Mucosa of descending colon (tissue), 3 donors: ENCODE data around the gene AFF4. TPM values are rescaled to one million over a fixed set of nuclear protein-coding genes. Genes with fewer than 3 reads are reported as not detected.

Experiments
- ATAC-seq: fragments of 200-7000 bp; cut with Tn5 transposase; one replicate; pipeline ENCODE4 v1.9.1; 2020; ENCODE audit warnings: mild to moderate bottlenecking, moderate library complexity
- DNase-seq, 3 donors: peaks; one replicate each; pipeline ENCODE4 v3.0.0-alpha.2; 2020
- H3K36me3 ChIP-seq: fragments of 200-600 bp; one replicate; pipeline ENCODE4 v1.8.0; 2021; ENCODE audit warnings: low read depth, mild to moderate bottlenecking
- H3K4me1 ChIP-seq: fragments of 200-600 bp; one replicate; pipeline ENCODE4 v1.8.0; 2021; ENCODE audit warnings: low read depth, mild to moderate bottlenecking
- H3K4me3 ChIP-seq: fragments of 200-600 bp; one replicate; pipeline ENCODE4 v1.8.0; 2021; ENCODE audit warnings: mild to moderate bottlenecking
- H3K9me3 ChIP-seq: fragments of 200-600 bp; one replicate; pipeline ENCODE4 v1.8.0; 2021; ENCODE audit warnings: mild to moderate bottlenecking
- CTCF ChIP-seq: fragments of 200-600 bp; IDR thresholded peaks from one replicate; pipeline ENCODE4 v1.8.0; 2022; ENCODE audit warnings: antibody characterized with exemption, mild to moderate bottlenecking
- intact Hi-C, 2 donors: fragments of 100-400 bp; cut with DNase I in 1 of 2; cut with micrococcal nuclease in 1 of 2; formaldehyde crosslinking; loops; one replicate each; pipeline versions ENCODE4 v1.11.0 to v1.11.1; 2022; cut with DNase I, micrococcal nuclease
- total RNA-seq, 3 donors: library from RNA; stranded (reverse); fragmentation: NEBNext Ultra II Directional in 2 of 3; extraction: Animal tissue kit (Norgen Biotek cat#: 25700) in 2 of 3; gene quantifications; one replicate each; pipeline versions ENCODE4 v1.2.1 to v1.2.4, GENCODE V29; 2021 to 2023
- donor health status: DM: no; HTN: no; CAD: no; lungs with moderate emphysema.
- donor health status: DM: no; HTN: no; CAD: no.
- donor health status: DM: no; HTN: yes; CAD: no.

The AFF4 gene
- total RNA-seq, 3 donors from 2014 or later, result 65.8 to 85.3 (median 76.6) TPM

GRCh38 chr5:132890817-132891216 is 72.6 kb downstream of the AFF4 start:
- Histone ChIP-seq H3K4me3 (no peak overlapping the region), H3K4me1 (no peaks in the 10 kb centered on the region), H3K9me3 (no peaks in the 10 kb centered on the region), H3K36me3 (no peaks in the 10 kb centered on the region)
- no peak for ATAC-seq
- intact Hi-C loops, result no loop called here
- DNase-seq, result no peak
- no peak for TF ChIP-seq CTCF

GRCh38 chr5:132889501-132889900 is 73.9 kb downstream of the AFF4 start:
- Histone ChIP-seq H3K36me3 (peaks cover 3% of the 10 kb centered on the region), H3K9me3 (no peaks in the 10 kb centered on the region), H3K4me3 (no peak overlapping the region), H3K4me1 (no peaks in the 10 kb centered on the region)
- DNase-seq, result no peak
- TF ChIP-seq CTCF, result no peak
- ATAC-seq, result no peak
- intact Hi-C loops, result no loop called here

- intact Hi-C loops, result no loop called here
- no peak for ATAC-seq
- no peak for DNase-seq
- Histone ChIP-seq H3K36me3 (peaks cover 4% of the 10 kb centered on the region), H3K4me1 (no peaks in the 10 kb centered on the region), H3K4me3 (no peak overlapping the region), H3K9me3 (no peaks in the 10 kb centered on the region)
- TF ChIP-seq CTCF, result no peak
Observed at GRCh38 chr5:132887283-132887682, 76.2 kb downstream of the AFF4 start.

- H3K4me3 ChIP-seq, result no peak overlapping the region
- no peaks in the 10 kb centered on the region for H3K9me3 ChIP-seq
- DNase-seq (no peak), ATAC-seq (peak; percentile 30)
- peaks cover 4% of the 10 kb centered on the region for H3K36me3 ChIP-seq
- intact Hi-C loops, result no loop called here
- H3K4me1 ChIP-seq, result no peaks in the 10 kb centered on the region
- TF ChIP-seq CTCF, result no peak
Observed at GRCh38 chr5:132886064-132886823, 77.2 kb downstream of the AFF4 start.

GRCh38 chr5:132884548-132884947 is 78.9 kb downstream of the AFF4 start:
- TF ChIP-seq CTCF, result no peak
- intact Hi-C loops, result no loop called here
- Histone ChIP-seq H3K36me3 (peaks cover 4% of the 10 kb centered on the region), H3K4me1 (no peaks in the 10 kb centered on the region), H3K9me3 (no peaks in the 10 kb centered on the region), H3K4me3 (no peak overlapping the region)
- DNase-seq, result no peak
- peak; percentile 20 for ATAC-seq
